Measurements from ENCODE around the gene RUNX1.

RUNX1 gene

GRCh38 chr21:34797921-34798535 is 251.1 kb downstream of the RUNX1 start:
- no peak for DNase-seq

DNA sequence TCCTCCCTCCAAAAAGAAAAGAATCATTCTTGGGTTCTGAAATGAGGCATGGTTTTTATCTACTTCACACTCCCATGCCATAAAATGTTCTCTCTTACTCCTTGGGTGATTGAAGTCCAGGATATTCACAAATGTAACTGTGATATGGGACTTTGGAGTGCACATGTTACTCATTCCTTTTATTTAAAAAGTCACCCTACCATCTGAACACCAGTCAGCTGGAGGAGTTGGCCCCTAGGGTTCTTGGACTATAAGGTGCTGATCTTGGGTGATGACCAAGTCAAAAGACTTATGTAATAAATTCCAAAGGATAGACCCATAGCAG is 251.9 kb downstream of the RUNX1 start:
- DNase-seq = no peak

DNA sequence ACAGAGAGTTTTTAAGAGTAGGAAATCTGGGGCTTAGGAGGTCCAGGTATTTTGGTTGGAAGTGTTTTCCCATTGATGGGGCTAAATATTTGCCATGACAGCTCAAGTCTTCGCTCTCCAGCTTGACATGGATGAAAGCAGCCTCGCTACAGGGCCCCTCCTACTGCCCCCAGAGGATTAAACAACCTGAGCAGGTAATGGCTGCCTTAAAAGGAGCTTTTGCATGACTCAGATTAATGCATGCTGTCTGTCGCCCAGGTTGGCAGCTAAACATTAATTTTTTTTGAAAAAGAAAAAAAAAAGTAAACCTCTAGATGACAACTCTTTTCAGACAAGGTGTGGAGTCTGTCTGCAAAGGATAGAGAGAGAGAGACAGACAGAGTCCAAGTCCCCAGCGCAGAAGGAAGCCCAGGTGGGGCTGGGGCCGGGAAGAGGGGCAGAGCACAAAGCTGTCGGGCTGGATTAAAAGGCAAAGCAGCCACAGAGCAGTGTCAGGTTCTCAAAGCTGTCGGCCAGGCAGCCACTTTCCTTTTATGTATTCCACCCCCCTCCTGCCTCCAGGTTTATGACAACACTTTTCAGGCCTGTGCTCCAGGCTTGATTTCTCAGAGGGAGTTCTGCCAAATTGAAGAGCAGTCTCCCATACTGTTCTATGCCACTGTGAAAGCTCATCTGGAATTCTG is 252.4 kb downstream of the RUNX1 start:
- no peak for DNase-seq

GRCh38 chr21:34795548-34796180 is 253.4 kb downstream of the RUNX1 start:
- no peak for DNase-seq

GRCh38 chr21:34795175-34795547 is 253.9 kb downstream of the RUNX1 start:
- DNase-seq = no peak

GRCh38 chr21:34794686-34795085 is 254.4 kb downstream of the RUNX1 start:
- no peak for DNase-seq

DNA sequence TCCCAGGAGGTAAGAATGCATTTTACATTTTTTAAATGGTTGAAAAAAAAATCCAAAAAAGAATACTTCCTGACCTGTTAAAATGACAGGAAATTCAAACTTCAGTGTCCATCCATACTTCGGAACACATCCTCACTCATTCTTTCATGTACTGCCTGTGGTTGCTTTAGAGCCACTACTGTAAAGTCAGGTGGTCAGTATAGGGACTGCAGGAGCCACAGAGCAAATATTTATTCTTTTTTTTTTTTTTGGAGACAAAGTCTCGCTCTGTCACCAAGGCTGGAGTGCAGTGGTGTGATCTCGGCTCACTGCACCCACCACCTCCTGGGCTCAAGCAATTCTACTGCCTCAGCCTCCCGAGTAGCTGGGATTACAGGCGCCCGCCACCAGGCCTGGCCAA is 255.6 kb downstream of the RUNX1 start:
- no peak for DNase-seq

DNA sequence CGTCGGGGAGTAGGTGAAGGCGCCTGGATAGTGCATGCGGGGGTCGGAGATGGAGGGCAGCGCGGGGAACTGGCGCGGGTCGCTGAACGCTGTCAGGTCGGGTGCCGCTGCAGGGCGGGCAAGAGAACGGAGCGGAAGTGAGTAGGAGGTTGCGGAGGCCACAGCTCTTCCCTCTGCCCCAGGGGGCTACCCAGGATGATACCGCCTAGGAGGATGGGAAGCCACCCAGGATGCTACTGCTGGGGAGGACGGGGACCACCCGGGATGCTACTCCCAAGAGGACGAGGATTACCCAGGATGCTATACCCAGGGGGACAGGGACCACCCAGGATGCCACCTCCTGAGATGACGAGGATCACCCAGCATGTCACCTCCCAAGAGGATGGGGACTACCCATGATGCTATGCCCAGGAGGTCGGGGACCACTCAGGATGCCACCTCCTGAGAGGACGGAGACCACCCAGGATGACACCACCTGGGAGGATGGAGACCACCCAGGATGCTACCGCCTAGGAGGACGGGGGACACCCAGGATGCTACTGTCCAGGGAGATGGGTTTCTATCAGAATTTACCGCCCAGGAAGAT is 256.5 kb downstream of the RUNX1 start:
- DNase-seq = no peak

DNA sequence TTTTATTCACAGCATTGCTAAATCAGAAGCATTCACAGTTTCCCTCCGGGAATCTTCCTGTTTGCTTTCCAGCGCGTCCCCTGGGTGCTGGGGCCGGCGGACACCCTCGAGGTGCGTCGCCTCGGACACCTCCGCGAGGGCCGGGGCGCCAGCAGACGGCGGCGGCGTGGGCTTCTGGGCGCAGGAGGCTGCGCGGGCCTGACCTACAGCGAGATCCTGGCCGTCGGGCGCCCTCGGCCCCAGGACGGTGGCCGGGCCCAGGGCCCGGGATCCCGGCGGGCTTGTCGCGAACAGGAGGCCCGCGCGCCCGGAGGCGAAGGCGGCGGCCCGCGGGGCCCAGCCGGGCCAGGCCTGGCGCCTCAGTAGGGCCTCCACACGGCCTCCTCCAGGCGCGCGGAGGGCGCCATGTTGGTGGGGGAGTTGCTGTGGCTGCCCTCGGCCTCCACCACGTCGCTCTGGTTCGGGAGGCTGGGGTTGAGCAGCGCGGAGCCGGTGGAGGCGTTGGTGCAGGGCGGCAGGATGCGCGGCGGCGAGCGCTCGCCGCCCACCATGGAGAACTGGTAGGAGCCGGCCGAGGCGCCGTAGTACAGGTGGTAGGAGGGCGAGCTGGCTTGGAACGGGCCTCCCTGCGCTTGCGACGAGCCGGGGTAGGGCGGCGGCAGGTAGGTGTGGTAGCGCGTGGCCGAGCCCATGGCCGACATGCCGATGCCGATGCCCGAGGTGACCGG is 257.2 kb downstream of the RUNX1 start:
- DNase-seq = no peak

GRCh38 chr21:34790834-34791233 is 258.3 kb downstream of the RUNX1 start:
- no peak for DNase-seq

DNA sequence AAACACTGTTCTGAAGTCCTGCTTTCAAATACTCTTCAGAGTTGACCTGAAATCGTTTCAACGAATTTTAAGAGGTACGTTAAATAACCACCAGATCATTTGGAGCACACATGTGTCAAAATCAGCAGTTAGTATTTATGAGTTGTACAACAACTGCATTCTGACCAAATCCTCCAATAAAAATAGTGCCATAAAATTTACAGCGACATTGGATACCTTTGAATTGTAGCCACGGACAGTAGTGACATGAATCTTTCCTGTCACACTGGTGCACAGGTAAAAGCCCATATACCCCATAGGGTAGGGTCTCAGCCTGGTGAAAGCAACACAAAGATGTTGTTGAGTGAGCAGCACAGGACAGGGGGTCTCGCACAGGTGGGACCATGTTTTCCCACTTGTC is 258.8 kb downstream of the RUNX1 start:
- no peak for DNase-seq

- DNase-seq = no peak
Measured at GRCh38 chr21:34788879-34789278, 260.2 kb downstream of the RUNX1 start.

- DNase-seq = no peak
Measured at GRCh38 chr21:34783815-34784214, 265.3 kb downstream of the RUNX1 start.

DNA sequence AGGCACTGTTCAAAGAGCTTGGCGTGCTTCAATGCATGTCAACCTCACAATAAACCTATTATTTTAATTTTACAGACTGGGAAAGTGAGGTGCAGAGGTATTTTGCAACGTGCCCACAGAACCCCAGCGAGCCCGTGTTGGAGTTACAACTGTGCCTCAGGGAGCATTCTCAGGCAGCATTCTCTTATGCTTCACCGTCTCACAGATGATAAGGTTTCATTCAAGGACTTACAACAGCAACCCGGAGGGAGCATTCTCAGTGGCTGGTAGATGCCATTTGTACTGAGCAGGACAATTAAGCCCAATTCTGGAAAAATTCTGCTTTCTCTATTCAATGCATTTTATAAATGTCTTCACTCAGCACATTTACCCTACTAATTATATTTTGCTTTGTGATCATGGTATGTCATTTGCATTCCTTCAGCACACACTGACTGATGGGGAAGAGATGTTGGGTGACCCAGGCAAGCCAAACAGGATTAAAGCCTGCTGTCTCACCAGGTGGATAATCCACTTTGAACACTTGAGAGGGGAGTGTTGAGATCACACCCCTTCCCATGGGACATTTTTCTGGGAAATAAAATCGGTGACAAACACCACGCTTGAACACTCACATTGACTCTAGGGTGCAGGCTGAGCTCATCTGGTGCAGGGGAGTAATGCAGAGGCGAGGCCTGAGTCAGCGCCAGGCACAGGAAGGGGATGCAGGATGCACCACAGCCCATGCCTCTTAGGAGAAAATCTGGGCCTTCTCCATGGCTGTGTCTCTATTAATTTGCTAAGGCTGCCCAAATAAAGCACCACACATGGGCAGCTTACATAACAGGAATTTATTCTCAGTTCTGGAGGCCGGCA is 266.4 kb downstream of the RUNX1 start:
- no peak for DNase-seq

GRCh38 chr21:34781526-34781925 is 267.6 kb downstream of the RUNX1 start:
- no peak for DNase-seq

- DNase-seq = no peak
Measured at GRCh38 chr21:34779860-34780259, 269.2 kb downstream of the RUNX1 start.

DNA sequence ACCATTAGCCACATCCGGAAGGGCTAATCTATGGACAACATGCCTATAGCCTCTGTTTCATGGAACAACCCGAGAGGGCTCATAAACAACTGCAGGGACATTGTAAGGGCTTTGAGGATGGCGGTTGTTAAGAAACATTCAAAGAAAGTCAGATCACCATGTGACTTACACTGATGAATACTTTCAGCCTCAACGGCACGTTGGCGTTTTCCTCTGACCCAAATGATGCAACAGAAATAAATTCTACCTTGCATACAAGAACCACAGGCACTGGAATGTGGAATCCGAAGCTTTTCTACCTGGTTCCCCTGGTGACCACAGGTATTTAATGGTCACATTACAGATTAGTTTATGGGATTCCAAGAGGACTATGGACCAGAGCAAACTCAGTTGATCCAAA is 273.3 kb downstream of the RUNX1 start:
- no peak for DNase-seq

DNA sequence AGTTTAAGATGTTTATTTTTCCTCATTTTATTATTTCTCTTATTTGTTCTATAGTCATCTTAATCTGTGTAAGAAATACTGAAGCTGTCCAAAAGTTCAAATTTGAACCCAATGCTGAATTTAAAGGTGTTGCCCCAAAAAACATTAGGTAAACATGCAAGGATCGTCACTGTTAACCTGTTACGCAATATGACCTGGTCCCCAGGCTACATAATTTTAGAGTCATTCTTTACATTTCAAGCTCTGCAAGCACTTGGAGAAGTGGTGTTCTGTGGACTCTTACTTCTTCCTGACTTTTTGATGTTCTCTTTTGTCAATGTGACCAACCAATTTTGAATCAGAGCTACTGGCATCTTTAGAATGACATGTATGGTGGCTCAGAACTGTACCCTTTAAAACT is 274.4 kb downstream of the RUNX1 start:
- DNase-seq = no peak

GRCh38 chr21:34771512-34772028 is 277.5 kb downstream of the RUNX1 start:
- DNase-seq = no peak

GRCh38 chr21:34770576-34770975 is 278.5 kb downstream of the RUNX1 start:
- DNase-seq = no peak

GRCh38 chr21:34768326-34768725 is 280.8 kb downstream of the RUNX1 start:
- DNase-seq = no peak

DNA sequence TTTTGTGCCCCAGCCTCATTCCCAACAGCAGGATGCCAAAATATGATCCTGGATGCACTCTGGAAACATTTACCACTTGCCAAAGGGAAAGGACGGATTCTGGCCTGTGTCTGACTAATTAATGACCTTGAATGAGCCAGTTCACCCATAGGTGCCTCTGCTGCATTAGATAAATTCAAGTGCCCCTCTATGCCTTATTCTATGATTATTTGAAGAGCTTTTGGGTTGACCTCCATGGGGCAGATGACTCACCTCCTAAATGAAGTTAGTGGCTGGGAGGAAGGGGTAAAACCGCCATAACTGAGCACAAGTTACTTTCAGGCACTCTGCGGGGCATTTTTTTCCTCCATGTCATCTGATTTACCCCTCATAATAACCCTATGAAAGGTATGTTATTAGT is 282.2 kb downstream of the RUNX1 start:
- DNase-seq = no peak

Measured in cerebellar nuclear complex (tissue), 1 donor.